Heart left ventricle (tissue), 13 donors: ENCODE measurements around the gene TEX30.

Source experiments
- POLR2A ChIP-seq, 2 donors: fragments of 450-650 bp; IDR thresholded peaks; one replicate each; pipeline ENCODE4 v1.6.1; 2017; ENCODE audit warnings: antibody characterized with exemption in 2 of 2, mild to moderate bottlenecking in 2 of 2, moderate library complexity in 2 of 2
- TF ChIP-seq, protein P1 (sequence below), 12 donors: fragments of 200-600 bp; sonication (generic) in 4 of 12; IDR thresholded peaks; one replicate each; pipeline versions ENCODE4 v1.5.0 to v1.8.0; 2018 to 2022; ENCODE audit warnings: antibody characterized with exemption in 12 of 12, mild to moderate bottlenecking in 5 of 12
- donor health status: ischemic (EF 13 %, LVEDD 7.1; RV severe dilation, severe dysfunction).
- donor health status: DM: no; HTN: yes; CAD: no.
- donor health status: DM: no; HTN: no; CAD: no.
- donor health status: ischemic (EF 25% LVEDD 6.9; RV normal size, moderate dysfunction).
- donor health status: ischemic (EF 25% LVEDD 5.7; RV mildly dilated, moderate dysfunction).
- donor health status: ischemic (EF 35%, LVEDD 5.7; RV mildly dilated, moderate dysfunction).
- donor health status: nonischemic (EF 11% LVEDD 7.7; RV severe dilation, severe dysfunction).
- donor health status: DM: yes; HTN: yes; CAD: no.
- donor health status: PGD.
- donor health status: ischemic (EF 29% LVEDD 5.4; RV normal size, mild dysfunction).
- donor health status: nonischemic (EF 23%, LVEDD 6.1; RV moderate dilation, normal function).

- TF ChIP-seq, protein P1, sequence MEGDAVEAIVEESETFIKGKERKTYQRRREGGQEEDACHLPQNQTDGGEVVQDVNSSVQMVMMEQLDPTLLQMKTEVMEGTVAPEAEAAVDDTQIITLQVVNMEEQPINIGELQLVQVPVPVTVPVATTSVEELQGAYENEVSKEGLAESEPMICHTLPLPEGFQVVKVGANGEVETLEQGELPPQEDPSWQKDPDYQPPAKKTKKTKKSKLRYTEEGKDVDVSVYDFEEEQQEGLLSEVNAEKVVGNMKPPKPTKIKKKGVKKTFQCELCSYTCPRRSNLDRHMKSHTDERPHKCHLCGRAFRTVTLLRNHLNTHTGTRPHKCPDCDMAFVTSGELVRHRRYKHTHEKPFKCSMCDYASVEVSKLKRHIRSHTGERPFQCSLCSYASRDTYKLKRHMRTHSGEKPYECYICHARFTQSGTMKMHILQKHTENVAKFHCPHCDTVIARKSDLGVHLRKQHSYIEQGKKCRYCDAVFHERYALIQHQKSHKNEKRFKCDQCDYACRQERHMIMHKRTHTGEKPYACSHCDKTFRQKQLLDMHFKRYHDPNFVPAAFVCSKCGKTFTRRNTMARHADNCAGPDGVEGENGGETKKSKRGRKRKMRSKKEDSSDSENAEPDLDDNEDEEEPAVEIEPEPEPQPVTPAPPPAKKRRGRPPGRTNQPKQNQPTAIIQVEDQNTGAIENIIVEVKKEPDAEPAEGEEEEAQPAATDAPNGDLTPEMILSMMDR (IDR thresholded peaks at IDR 0.05): no peak
- no peak for TF ChIP-seq POLR2A (IDR thresholded peaks at IDR 0.05)
Observed at GRCh38 chr13:102729560-102730270, 43.9 kb downstream of the TEX30 start.
